ENCODE results near the gene SPATA13.

DNA sequence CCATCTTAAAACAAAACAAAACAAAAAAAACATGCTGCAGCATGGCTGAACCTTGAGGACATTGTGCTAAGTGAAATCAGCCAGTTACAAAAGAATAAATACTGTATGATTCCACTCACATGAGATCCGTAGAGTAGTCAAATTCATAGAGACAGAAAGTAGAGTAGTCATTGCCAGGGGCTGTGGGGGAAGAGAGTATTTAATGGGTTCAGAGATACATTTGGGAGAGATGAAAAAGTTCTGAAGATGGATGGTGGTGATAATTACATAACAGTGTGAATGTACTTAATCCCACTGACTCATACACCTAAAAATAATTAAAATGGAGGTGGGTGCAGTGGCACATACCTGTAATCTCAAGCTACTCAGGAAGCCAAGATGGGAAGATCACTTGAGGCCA lies 76.8 kb downstream of the SPATA13 start:
- TF ChIP-seq EZH2 (IDR thresholded peaks at IDR 0.05; ENCODE audit: low read length, unreplicated experiment), result no peak
- TF ChIP-seq, protein P1, sequence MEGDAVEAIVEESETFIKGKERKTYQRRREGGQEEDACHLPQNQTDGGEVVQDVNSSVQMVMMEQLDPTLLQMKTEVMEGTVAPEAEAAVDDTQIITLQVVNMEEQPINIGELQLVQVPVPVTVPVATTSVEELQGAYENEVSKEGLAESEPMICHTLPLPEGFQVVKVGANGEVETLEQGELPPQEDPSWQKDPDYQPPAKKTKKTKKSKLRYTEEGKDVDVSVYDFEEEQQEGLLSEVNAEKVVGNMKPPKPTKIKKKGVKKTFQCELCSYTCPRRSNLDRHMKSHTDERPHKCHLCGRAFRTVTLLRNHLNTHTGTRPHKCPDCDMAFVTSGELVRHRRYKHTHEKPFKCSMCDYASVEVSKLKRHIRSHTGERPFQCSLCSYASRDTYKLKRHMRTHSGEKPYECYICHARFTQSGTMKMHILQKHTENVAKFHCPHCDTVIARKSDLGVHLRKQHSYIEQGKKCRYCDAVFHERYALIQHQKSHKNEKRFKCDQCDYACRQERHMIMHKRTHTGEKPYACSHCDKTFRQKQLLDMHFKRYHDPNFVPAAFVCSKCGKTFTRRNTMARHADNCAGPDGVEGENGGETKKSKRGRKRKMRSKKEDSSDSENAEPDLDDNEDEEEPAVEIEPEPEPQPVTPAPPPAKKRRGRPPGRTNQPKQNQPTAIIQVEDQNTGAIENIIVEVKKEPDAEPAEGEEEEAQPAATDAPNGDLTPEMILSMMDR (conservative IDR thresholded peaks at IDR 0.05; ENCODE audit: low read depth, low read length), result no peak

All from PC-3 (cell line).